Duodenal mucosa (tissue), 2 donors: ENCODE results near the gene MYO5B.

ENCODE experiments used
- H3K27ac ChIP-seq: one replicate; pipeline ENCODE4 v1.7.0; 2013; ENCODE audit warnings: low read depth, low read length
- H3K27me3 ChIP-seq, 2 donors: one replicate each; pipeline ENCODE4 v1.7.0; 2013; ENCODE audit warnings: low read length in 2 of 2, control low read depth in 1 of 2; ENCODE audit not compliant: insufficient read depth in 2 of 2, control insufficient read depth in 1 of 2
- H3K36me3 ChIP-seq, 2 donors: one replicate each; pipeline ENCODE4 v1.7.0; 2013; ENCODE audit warnings: low read length in 2 of 2, control low read depth in 1 of 2; ENCODE audit not compliant: insufficient read depth in 2 of 2, control insufficient read depth in 1 of 2
- H3K4me1 ChIP-seq, 2 donors: one replicate each; pipeline ENCODE4 v1.7.0; 2013; ENCODE audit warnings: low read length in 2 of 2, control low read depth in 1 of 2; ENCODE audit not compliant: insufficient read depth in 2 of 2, control insufficient read depth in 1 of 2
- H3K4me3 ChIP-seq, 2 donors: one replicate each; pipeline ENCODE4 v1.7.0; 2013; ENCODE audit warnings: low read length in 2 of 2, low read depth in 1 of 2
- H3K9ac ChIP-seq, 2 donors: one replicate each; pipeline ENCODE4 v1.7.0; 2013; ENCODE audit warnings: low read length in 2 of 2, low read depth in 1 of 2
- H3K9me3 ChIP-seq, 2 donors: one replicate each; pipeline ENCODE4 v1.7.0; 2013; ENCODE audit warnings: low read length in 2 of 2, control low read depth in 1 of 2; ENCODE audit not compliant: control insufficient read depth in 1 of 2

Gene MYO5B

GRCh38 chr18:50042611-50043010, 152.3 kb downstream of the MYO5B start:
- peaks cover 0 to 4% of the 10 kb centered on the region in 2 donors for H3K36me3 ChIP-seq
- H3K4me3 ChIP-seq: no peak overlapping the region
- H3K27ac ChIP-seq: no peak overlapping the region
- no peaks in the 10 kb centered on the region for H3K9me3 ChIP-seq
- H3K4me1 ChIP-seq: no peaks in the 10 kb centered on the region
- no peaks in the 10 kb centered on the region for H3K27me3 ChIP-seq
- no peak overlapping the region for H3K9ac ChIP-seq

- no peaks in the 10 kb centered on the region for H3K9me3 ChIP-seq
- no peaks in the 10 kb centered on the region for H3K4me1 ChIP-seq
- H3K4me3 ChIP-seq: no peak overlapping the region
- H3K27me3 ChIP-seq: no peaks in the 10 kb centered on the region
- H3K36me3 ChIP-seq: peaks cover 4 to 6% of the 10 kb centered on the region in 2 donors
- no peak overlapping the region for H3K9ac ChIP-seq
- H3K27ac ChIP-seq: no peak overlapping the region
Measured at GRCh38 chr18:50039746-50040145, 155.2 kb downstream of the MYO5B start.

GRCh38 chr18:50038448-50038847, 156.5 kb downstream of the MYO5B start:
- Histone ChIP-seq H3K9me3 (no peaks in the 10 kb centered on the region), H3K4me1 (no peaks in the 10 kb centered on the region), H3K27me3 (no peaks in the 10 kb centered on the region), H3K27ac (no peak overlapping the region), H3K9ac (no peak overlapping the region), H3K36me3 (peaks cover 4 to 10% of the 10 kb centered on the region in 2 donors), H3K4me3 (no peak overlapping the region)

DNA sequence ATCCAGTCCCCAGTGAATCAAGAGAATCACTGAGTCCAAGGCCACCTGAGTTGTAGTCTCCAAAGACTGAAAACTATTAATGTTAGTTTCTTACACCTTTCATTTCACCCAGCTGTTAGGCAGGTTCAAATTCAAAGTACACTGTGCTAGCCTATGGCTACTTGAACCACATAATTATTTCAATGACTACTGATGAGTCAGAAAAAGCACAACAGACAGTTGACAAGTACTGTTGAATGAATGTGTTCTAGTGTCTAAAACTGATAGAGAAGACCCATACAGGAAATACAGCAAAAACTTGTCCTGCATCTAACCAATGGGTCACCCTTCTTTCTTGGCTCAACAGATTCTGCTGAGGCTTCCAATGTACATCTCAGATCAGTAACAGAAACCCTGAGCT, 160.9 kb downstream of the MYO5B start:
- no peaks in the 10 kb centered on the region for H3K27me3 ChIP-seq
- H3K9ac ChIP-seq: no peak overlapping the region
- H3K9me3 ChIP-seq: no peaks in the 10 kb centered on the region
- peaks cover 4 to 6% of the 10 kb centered on the region in 2 donors for H3K36me3 ChIP-seq
- H3K27ac ChIP-seq: no peak overlapping the region
- no peak overlapping the region for H3K4me3 ChIP-seq
- no peaks in the 10 kb centered on the region for H3K4me1 ChIP-seq

DNA sequence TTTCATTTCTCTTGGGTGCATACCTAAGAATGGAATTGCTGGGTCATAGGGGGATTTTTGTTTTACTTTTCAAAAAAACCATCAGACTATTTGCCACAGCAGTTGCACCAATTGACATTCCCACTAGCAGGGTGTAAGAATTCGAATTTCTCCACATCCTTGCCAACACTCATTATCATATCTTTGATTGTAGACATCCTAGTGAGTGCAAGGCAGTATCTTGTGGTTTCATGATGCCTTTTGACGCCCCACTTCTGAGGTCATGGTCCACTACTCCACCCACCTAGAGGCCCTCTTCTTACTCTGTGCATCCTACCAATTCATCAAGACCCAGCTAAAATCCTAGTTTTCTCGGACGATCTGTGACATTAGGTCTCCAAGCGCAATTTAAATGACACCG, 161.9 kb downstream of the MYO5B start:
- Histone ChIP-seq H3K4me1 (no peaks in the 10 kb centered on the region), H3K27me3 (no peaks in the 10 kb centered on the region)

DNA sequence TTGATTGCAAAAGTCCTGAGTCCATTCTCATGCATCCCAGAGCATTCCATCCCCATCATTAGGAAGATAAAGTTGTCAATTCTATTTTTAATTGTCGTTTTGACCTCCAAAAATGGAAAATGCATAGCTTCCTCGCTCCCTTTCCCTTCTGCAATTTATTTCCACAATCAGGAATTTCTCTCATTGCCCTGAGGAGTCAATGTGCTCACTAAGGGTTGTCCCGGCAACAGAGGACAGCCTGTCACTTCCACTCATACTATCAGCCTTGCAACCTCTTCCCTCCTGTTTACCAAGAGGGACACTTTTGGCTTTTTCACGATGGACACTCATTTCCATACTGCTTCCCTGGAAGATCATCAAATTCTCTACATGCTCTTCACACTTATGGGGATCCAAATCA, 164.8 kb downstream of the MYO5B start:
- H3K27me3 ChIP-seq: no peaks in the 10 kb centered on the region
- no peaks in the 10 kb centered on the region for H3K4me1 ChIP-seq

More for the DNA sequence above, 161.9 kb downstream of the MYO5B start:
- Histone ChIP-seq H3K9me3 (no peaks in the 10 kb centered on the region), H3K9ac (no peak overlapping the region), H3K36me3 (peaks cover 4 to 6% of the 10 kb centered on the region in 2 donors), H3K27ac (no peak overlapping the region), H3K4me3 (no peak overlapping the region)

DNA sequence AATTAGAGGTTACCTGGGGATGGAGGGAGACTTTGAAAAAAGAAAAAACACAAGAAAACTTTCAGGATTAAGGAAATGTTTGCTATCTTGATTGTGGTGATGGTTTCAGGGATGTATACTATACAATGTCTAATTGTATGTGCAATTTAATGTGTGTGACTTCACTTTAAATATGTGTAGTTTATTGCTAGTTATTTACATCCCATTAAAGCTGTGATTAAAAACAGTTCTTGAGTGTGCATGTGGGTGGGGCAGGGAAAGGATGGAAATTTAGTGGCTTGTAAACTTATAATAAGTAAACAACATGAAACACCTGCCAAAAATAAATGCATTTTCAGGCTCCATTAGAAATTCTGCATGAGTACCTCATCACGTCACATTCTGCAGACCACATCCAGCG, 167.0 kb downstream of the MYO5B start:
- H3K4me3 ChIP-seq: no peak overlapping the region
- no peak overlapping the region for H3K9ac ChIP-seq

More for the DNA sequence above, 164.8 kb downstream of the MYO5B start:
- Histone ChIP-seq H3K36me3 (peaks cover 3 to 4% of the 10 kb centered on the region in 2 donors), H3K9ac (no peak overlapping the region), H3K4me3 (no peak overlapping the region), H3K9me3 (peaks cover 0 to 2% of the 10 kb centered on the region in 2 donors), H3K27ac (no peak overlapping the region)

GRCh38 chr18:50024466-50024865, 170.5 kb downstream of the MYO5B start:
- Histone ChIP-seq H3K27ac (no peak overlapping the region), H3K4me1 (no peaks in the 10 kb centered on the region), H3K9ac (no peak overlapping the region), H3K4me3 (no peak overlapping the region), H3K36me3 (peaks cover 0 to 7% of the 10 kb centered on the region in 2 donors), H3K9me3 (peaks cover 0 to 2% of the 10 kb centered on the region in 2 donors), H3K27me3 (no peaks in the 10 kb centered on the region)

More for the DNA sequence above, 167.0 kb downstream of the MYO5B start:
- H3K27ac ChIP-seq: no peak overlapping the region
- H3K4me1 ChIP-seq: no peaks in the 10 kb centered on the region
- no peaks in the 10 kb centered on the region for H3K36me3 ChIP-seq
- peaks cover 0 to 2% of the 10 kb centered on the region in 2 donors for H3K9me3 ChIP-seq
- no peaks in the 10 kb centered on the region for H3K27me3 ChIP-seq

GRCh38 chr18:50022985-50023384, 172.0 kb downstream of the MYO5B start:
- no peak overlapping the region for H3K9ac ChIP-seq
- H3K4me1 ChIP-seq: no peaks in the 10 kb centered on the region

DNA sequence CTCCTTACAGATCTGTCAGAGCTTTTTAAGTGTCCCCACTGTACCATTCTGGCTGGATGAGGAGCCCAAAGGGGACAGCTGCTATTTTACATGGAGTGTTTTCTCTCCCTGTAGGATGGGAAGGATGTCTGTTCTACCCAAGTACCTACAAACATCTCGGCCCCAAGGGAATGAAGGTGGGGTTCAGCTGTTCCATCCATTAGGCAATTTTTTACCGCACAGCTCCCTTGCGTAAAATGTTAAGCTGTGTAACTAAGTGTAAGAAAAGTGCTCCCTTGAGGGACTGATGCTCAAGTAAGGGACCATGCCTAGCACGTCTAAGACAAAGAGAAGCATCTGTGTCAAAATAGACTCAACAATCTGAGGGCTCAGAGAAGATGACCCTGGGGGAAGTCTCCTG, 180.3 kb downstream of the MYO5B start:
- no peaks in the 10 kb centered on the region for H3K4me1 ChIP-seq
- H3K4me3 ChIP-seq: no peak overlapping the region
- H3K9me3 ChIP-seq: no peaks in the 10 kb centered on the region
- H3K27me3 ChIP-seq: no peaks in the 10 kb centered on the region
- H3K27ac ChIP-seq: no peak overlapping the region
- H3K36me3 ChIP-seq: no peaks in the 10 kb centered on the region
- no peak overlapping the region for H3K9ac ChIP-seq

More at GRCh38 chr18:50022985-50023384, 172.0 kb downstream of the MYO5B start:
- Histone ChIP-seq H3K27me3 (no peaks in the 10 kb centered on the region), H3K4me3 (no peak overlapping the region), H3K36me3 (peaks cover 0 to 7% of the 10 kb centered on the region in 2 donors), H3K27ac (no peak overlapping the region), H3K9me3 (peaks cover 0 to 2% of the 10 kb centered on the region in 2 donors)
